ENCODE results near the gene FNDC10. TPM values are rescaled to one million over a fixed set of nuclear protein-coding genes. Genes with fewer than 3 reads are reported as not detected.

Gene FNDC10
- total and polyA plus RNA-seq, 2 donors (not counting 3 experiments of a cell fraction or from before 2014, with no cell fraction given) = 1.5 to 2.3 TPM

DNA sequence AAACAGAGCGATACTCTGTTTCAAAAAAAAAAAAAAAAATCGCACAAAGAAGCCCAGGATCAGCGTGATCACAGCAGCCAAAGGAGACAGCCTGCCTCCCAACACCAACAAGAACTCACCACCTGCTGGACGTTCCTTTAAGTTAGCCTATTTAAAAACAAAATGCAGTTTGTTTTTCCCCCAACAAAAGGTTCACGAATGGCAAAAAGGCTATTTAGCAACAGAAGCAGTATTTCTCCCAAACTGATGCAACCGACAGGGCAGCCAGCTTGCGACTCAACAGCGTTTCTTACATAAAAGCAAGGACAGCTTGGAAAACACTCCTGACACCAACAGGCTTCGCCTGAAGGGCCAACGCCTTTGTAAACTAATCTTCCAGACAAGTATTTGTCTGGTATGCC lies 32.0 kb downstream of the FNDC10 start:
- no peaks in the 10 kb centered on the region for H3K27me3 ChIP-seq (ENCODE audit: control insufficient read depth in 2 of 2, insufficient read depth in 2 of 2, low read length in 2 of 2)
- peaks cover 7 to 8% of the 10 kb centered on the region in 2 experiments for H3K36me3 ChIP-seq (ENCODE audit: control insufficient read depth in 2 of 2, extremely low read depth in 1 of 2, insufficient read depth in 2 of 2, low read length in 2 of 2)
- dilution Hi-C loops (cut with MboI; ENCODE audit: extremely low pct_ligation_motif_present, low sequenced_read_pairs) (no loop called here), intact Hi-C loops (cut with micrococcal nuclease) (no loop called here)
- no TSS peak for BruUV-seq (replicated peaks)
- H3K79me2 ChIP-seq (ENCODE audit: control insufficient read depth, insufficient read depth, low read length) = peaks cover 91% of the 10 kb centered on the region
- H3K9me1 ChIP-seq (replicated peaks; ENCODE audit: control insufficient read depth, extremely low read depth, insufficient read depth, low read length) = no peaks in the 10 kb centered on the region
- TF ChIP-seq FOS (IDR thresholded peaks at IDR 0.05; ENCODE audit: borderline replicate concordance, insufficient read depth, low read length) (no peak), JUN (IDR thresholded peaks at IDR 0.05; ENCODE audit: borderline replicate concordance, insufficient read depth, insufficient read length, low read depth) (no peak), GATA2 (IDR thresholded peaks at IDR 0.05; ENCODE audit: insufficient read depth, insufficient read length, low read depth, low read length) (no peak), POLR2A (IDR thresholded peaks at IDR 0.05; ENCODE audit: low read depth, low read length) (no peak), CTCF (IDR thresholded peaks at IDR 0.05; ENCODE audit: extremely low read depth in 1 of 2, insufficient read depth in 1 of 2, low read depth in 1 of 2, low read length in 2 of 2) (no peak), EZH2 (IDR thresholded peaks at IDR 0.05; ENCODE audit: borderline replicate concordance, low read depth, low read length, severe bottlenecking) (no peak)
- peaks cover 11% of the 10 kb centered on the region for H3K4me1 ChIP-seq (ENCODE audit: control insufficient read depth, extremely low read depth, insufficient read depth, low read length)
- no peak for DNase-seq (ENCODE audit: low read depth, low spot score)
- H3K4me2 ChIP-seq (ENCODE audit: insufficient read depth, low read length) = no peak overlapping the region
- H2AFZ ChIP-seq (ENCODE audit: low read depth, low read length) = no peak overlapping the region
- H3K27ac ChIP-seq (ENCODE audit: insufficient read depth, low read depth, low read length) = peak overlapping the region; percentile 40
- ChIA-PET POLR2A (no interaction called here), CTCF (no interaction called here)
- H3K4me3 ChIP-seq (replicated peaks in 1 of 3; ENCODE audit: insufficient read depth in 1 of 3, low read depth in 1 of 3, low read length in 3 of 3) = no peak overlapping the region
- no peaks in the 10 kb centered on the region for H3K9me3 ChIP-seq (replicated peaks; ENCODE audit: control insufficient read depth, insufficient read depth, low read length)
- FAIRE-seq = no peak
- H4K20me1 ChIP-seq (replicated peaks; ENCODE audit: control insufficient read depth, extremely low read depth, insufficient read depth, low read length) = peaks cover 4% of the 10 kb centered on the region
- H3K9ac ChIP-seq (replicated peaks; ENCODE audit: extremely low read depth, insufficient read depth, low read length) = no peak overlapping the region

Measured in endothelial cell of umbilical vein (primary cell).